Fibroblast of lung (primary cell): ENCODE measurements around the gene TPRX1.

ENCODE experiments used
- EZH2 ChIP-seq: IDR thresholded peaks from 2 replicates; pipeline ENCODE4 v1.5.1; 2012; ENCODE audit warnings: low read length, control low read depth, mild to moderate bottlenecking; ENCODE audit errors: missing control alignments
- TF ChIP-seq, protein P1 (sequence below), 2 donors: IDR thresholded peaks in 1 of 2; conservative IDR thresholded peaks in 1 of 2; 1 replicate in 1 of 2; 2 replicates in 1 of 2; pipeline ENCODE4 v1.5.1; 2011 to 2012; ENCODE audit warnings: low read length in 2 of 2, control low read depth in 1 of 2, inconsistent platforms in 1 of 2, low read depth in 1 of 2, mild to moderate bottlenecking in 1 of 2

- TF ChIP-seq, protein P1, sequence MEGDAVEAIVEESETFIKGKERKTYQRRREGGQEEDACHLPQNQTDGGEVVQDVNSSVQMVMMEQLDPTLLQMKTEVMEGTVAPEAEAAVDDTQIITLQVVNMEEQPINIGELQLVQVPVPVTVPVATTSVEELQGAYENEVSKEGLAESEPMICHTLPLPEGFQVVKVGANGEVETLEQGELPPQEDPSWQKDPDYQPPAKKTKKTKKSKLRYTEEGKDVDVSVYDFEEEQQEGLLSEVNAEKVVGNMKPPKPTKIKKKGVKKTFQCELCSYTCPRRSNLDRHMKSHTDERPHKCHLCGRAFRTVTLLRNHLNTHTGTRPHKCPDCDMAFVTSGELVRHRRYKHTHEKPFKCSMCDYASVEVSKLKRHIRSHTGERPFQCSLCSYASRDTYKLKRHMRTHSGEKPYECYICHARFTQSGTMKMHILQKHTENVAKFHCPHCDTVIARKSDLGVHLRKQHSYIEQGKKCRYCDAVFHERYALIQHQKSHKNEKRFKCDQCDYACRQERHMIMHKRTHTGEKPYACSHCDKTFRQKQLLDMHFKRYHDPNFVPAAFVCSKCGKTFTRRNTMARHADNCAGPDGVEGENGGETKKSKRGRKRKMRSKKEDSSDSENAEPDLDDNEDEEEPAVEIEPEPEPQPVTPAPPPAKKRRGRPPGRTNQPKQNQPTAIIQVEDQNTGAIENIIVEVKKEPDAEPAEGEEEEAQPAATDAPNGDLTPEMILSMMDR (conservative IDR thresholded peaks at IDR 0.05 in 1 of 2, IDR thresholded peaks at IDR 0.05 in 1 of 2; ENCODE audit: low read depth in 1 of 2, low read length in 2 of 2) = no peak
- TF ChIP-seq EZH2 = no peak
Observed at GRCh38 chr19:47778954-47779351, 25.4 kb downstream of the TPRX1 start.
